Activated CD4-positive, alpha-beta T cell treated with anti-CD3 and anti-CD28 coated beads, Interleukin-2, amount 10 ng/mL, durations not matched to agents 7 days and 5 days (primary cell): ENCODE data around the gene TPSD1. TPM values are rescaled to one million over a fixed set of nuclear protein-coding genes. Genes with fewer than 3 reads are reported as not detected.

Experiments
- CTCF ChIA-PET: fragments of 350-600 bp; sonication (Branson Sonifier 250); formaldehyde crosslinking; loops from one replicate; lab custom pipeline; 2021; ENCODE audit warnings: antibody characterized with exemption; lab: Charles Lee
- POLR2A ChIA-PET: fragments of 350-600 bp; sonication (Branson Sonifier 250); formaldehyde crosslinking; loops from one replicate; lab custom pipeline; 2021; ENCODE audit warnings: antibody characterized with exemption; lab: Charles Lee
- DNase-seq: peaks from one replicate; pipeline ENCODE4 v3.0.0-alpha.2; 2020
- H3K27ac Mint-ChIP-seq: one replicate; pipeline ENCODE4 v1.8.0; 2021; ENCODE audit warnings: mild to moderate bottlenecking, moderate library complexity, mixed read lengths
- H3K27me3 Mint-ChIP-seq: one replicate; pipeline ENCODE4 v1.8.0; 2021; ENCODE audit warnings: mixed read lengths
- H3K36me3 Mint-ChIP-seq: one replicate; pipeline ENCODE4 v1.8.0; 2021; ENCODE audit warnings: low read depth, mixed read lengths
- H3K4me1 Mint-ChIP-seq: one replicate; pipeline ENCODE4 v1.8.0; 2021; ENCODE audit warnings: mixed read lengths
- H3K4me3 Mint-ChIP-seq: one replicate; pipeline ENCODE4 v1.8.0; 2021; ENCODE audit warnings: mild to moderate bottlenecking, moderate library complexity, mixed read lengths
- H3K9me3 Mint-ChIP-seq: one replicate; pipeline ENCODE4 v1.8.0; 2021; ENCODE audit warnings: mixed read lengths
- total RNA-seq, 2 experiments: library from RNA; stranded (reverse); gene quantifications; one replicate each; pipeline ENCODE4 v1.2.3, GENCODE V29; 2021

The TPSD1 gene
- total RNA-seq, 2 experiments from 2014 or later = not detected

- Mint-ChIP-seq H3K4me3 (no peak overlapping the region), H3K27me3 (no peaks in the 10 kb centered on the region), H3K4me1 (no peaks in the 10 kb centered on the region), H3K9me3 (no peaks in the 10 kb centered on the region), H3K27ac (no peak overlapping the region), H3K36me3 (no peaks in the 10 kb centered on the region)
- CTCF ChIA-PET = no interaction called here
- POLR2A ChIA-PET = no interaction called here
- DNase-seq = no peak
Observed at GRCh38 chr16:1278477-1278876, 22.6 kb downstream of the TPSD1 start.

- no peaks in the 10 kb centered on the region for H3K4me1 Mint-ChIP-seq
- DNase-seq = no peak
- no peak overlapping the region for H3K27ac Mint-ChIP-seq
- no peaks in the 10 kb centered on the region for H3K9me3 Mint-ChIP-seq
- H3K4me3 Mint-ChIP-seq = no peak overlapping the region
- no peaks in the 10 kb centered on the region for H3K36me3 Mint-ChIP-seq
- ChIA-PET POLR2A (no interaction called here), CTCF (no interaction called here)
- no peaks in the 10 kb centered on the region for H3K27me3 Mint-ChIP-seq
Observed at GRCh38 chr16:1279081-1279944, 23.4 kb downstream of the TPSD1 start.

GRCh38 chr16:1279945-1280589, 24.2 kb downstream of the TPSD1 start:
- Mint-ChIP-seq H3K4me3 (no peak overlapping the region), H3K36me3 (no peaks in the 10 kb centered on the region), H3K27me3 (no peaks in the 10 kb centered on the region), H3K27ac (no peak overlapping the region), H3K4me1 (no peaks in the 10 kb centered on the region), H3K9me3 (no peaks in the 10 kb centered on the region)
- DNase-seq = no peak
- POLR2A ChIA-PET = no interaction called here
- CTCF ChIA-PET = no interaction called here

- CTCF ChIA-PET = interaction anchor here (0.6 kb wide), 1 partner anchor 698 kb away, joined by 4 read pairs; no protein-coding TSS in a partner anchor
- no peaks in the 10 kb centered on the region for H3K27me3 Mint-ChIP-seq
- POLR2A ChIA-PET = no interaction called here
Observed at GRCh38 chr16:1280783-1281182, 24.9 kb downstream of the TPSD1 start.

GRCh38 chr16:1281517-1281916, 25.6 kb downstream of the TPSD1 start:
- Mint-ChIP-seq H3K36me3 (no peaks in the 10 kb centered on the region), H3K4me3 (no peak overlapping the region), H3K9me3 (no peaks in the 10 kb centered on the region), H3K4me1 (no peaks in the 10 kb centered on the region), H3K27ac (no peak overlapping the region), H3K27me3 (no peaks in the 10 kb centered on the region)
- POLR2A ChIA-PET = no interaction called here
- no peak for DNase-seq
- CTCF ChIA-PET = interaction anchor here (0.6 to 1.0 kb wide), 2 partner anchors 82 to 699 kb away, joined by 3 to 4 read pairs; no protein-coding TSS in a partner anchor

More at GRCh38 chr16:1280783-1281182, 24.9 kb downstream of the TPSD1 start:
- H3K4me1 Mint-ChIP-seq = no peaks in the 10 kb centered on the region
- H3K9me3 Mint-ChIP-seq = no peaks in the 10 kb centered on the region
- no peaks in the 10 kb centered on the region for H3K36me3 Mint-ChIP-seq
- no peak overlapping the region for H3K27ac Mint-ChIP-seq
- no peak overlapping the region for H3K4me3 Mint-ChIP-seq
- no peak for DNase-seq

GRCh38 chr16:1282324-1282973, 26.6 kb downstream of the TPSD1 start:
- Mint-ChIP-seq H3K27me3 (peaks cover under 1% of the 10 kb centered on the region), H3K4me3 (no peak overlapping the region), H3K27ac (no peak overlapping the region), H3K9me3 (no peaks in the 10 kb centered on the region), H3K4me1 (no peaks in the 10 kb centered on the region), H3K36me3 (no peaks in the 10 kb centered on the region)
- ChIA-PET CTCF (interaction anchor here (1.0 kb wide), 1 partner anchor 81 kb away, joined by 3 read pairs; no protein-coding TSS in a partner anchor), POLR2A (no interaction called here)
- DNase-seq = no peak

- ChIA-PET CTCF (interaction anchor here (0.9 kb wide), 1 partner anchor 18 kb away, joined by 3 read pairs; no protein-coding TSS in a partner anchor), POLR2A (no interaction called here)
- Mint-ChIP-seq H3K27ac (no peak overlapping the region), H3K27me3 (peaks cover 5% of the 10 kb centered on the region), H3K36me3 (no peaks in the 10 kb centered on the region), H3K4me3 (no peak overlapping the region), H3K4me1 (no peaks in the 10 kb centered on the region), H3K9me3 (no peaks in the 10 kb centered on the region)
- DNase-seq = no peak
Observed at GRCh38 chr16:1283296-1283695, 27.4 kb downstream of the TPSD1 start.

GRCh38 chr16:1283996-1284616, 28.2 kb downstream of the TPSD1 start:
- H3K27me3 Mint-ChIP-seq = peaks cover 5% of the 10 kb centered on the region
- H3K4me3 Mint-ChIP-seq = no peak overlapping the region
- no peak overlapping the region for H3K27ac Mint-ChIP-seq
- ChIA-PET CTCF (interaction anchor here (0.9 kb wide), 1 partner anchor 17 kb away, joined by 3 read pairs; no protein-coding TSS in a partner anchor), POLR2A (no interaction called here)
- no peaks in the 10 kb centered on the region for H3K4me1 Mint-ChIP-seq
- DNase-seq = no peak
- no peaks in the 10 kb centered on the region for H3K36me3 Mint-ChIP-seq
- no peaks in the 10 kb centered on the region for H3K9me3 Mint-ChIP-seq

- no peak overlapping the region for H3K4me3 Mint-ChIP-seq
- ChIA-PET CTCF (interaction anchor here (1.8 kb wide), 1 partner anchor 15 kb away, joined by 4 read pairs; no protein-coding TSS in a partner anchor), POLR2A (no interaction called here)
- no peak overlapping the region for H3K27ac Mint-ChIP-seq
- no peaks in the 10 kb centered on the region for H3K9me3 Mint-ChIP-seq
- no peaks in the 10 kb centered on the region for H3K4me1 Mint-ChIP-seq
- peaks cover 19% of the 10 kb centered on the region for H3K27me3 Mint-ChIP-seq
- H3K36me3 Mint-ChIP-seq = no peaks in the 10 kb centered on the region
- no peak for DNase-seq
Observed at GRCh38 chr16:1285669-1286512, 30.0 kb downstream of the TPSD1 start.

- no peak overlapping the region for H3K4me3 Mint-ChIP-seq
- no peaks in the 10 kb centered on the region for H3K9me3 Mint-ChIP-seq
- no peaks in the 10 kb centered on the region for H3K36me3 Mint-ChIP-seq
- peaks cover 24% of the 10 kb centered on the region for H3K27me3 Mint-ChIP-seq
- DNase-seq = no peak
- ChIA-PET CTCF (interaction anchor here (1.7 to 1.8 kb wide), 2 partner anchors 14 to 40 kb away, joined by 3 to 4 read pairs; no protein-coding TSS in a partner anchor), POLR2A (no interaction called here)
- no peak overlapping the region for H3K27ac Mint-ChIP-seq
- no peaks in the 10 kb centered on the region for H3K4me1 Mint-ChIP-seq
Observed at GRCh38 chr16:1286513-1287094, 30.7 kb downstream of the TPSD1 start.

- POLR2A ChIA-PET = no interaction called here
- Mint-ChIP-seq H3K4me1 (no peaks in the 10 kb centered on the region), H3K9me3 (no peaks in the 10 kb centered on the region), H3K4me3 (no peak overlapping the region), H3K27me3 (peaks cover 26% of the 10 kb centered on the region), H3K36me3 (no peaks in the 10 kb centered on the region), H3K27ac (no peak overlapping the region)
- no peak for DNase-seq
- CTCF ChIA-PET = interaction anchor here (1.7 to 1.8 kb wide), 2 partner anchors 12 to 39 kb away, joined by 3 to 4 read pairs; no protein-coding TSS in a partner anchor
Observed at GRCh38 chr16:1287982-1288670, 32.3 kb downstream of the TPSD1 start.
